Stomach (tissue), 9 donors: Measurements from ENCODE around the gene IQGAP2. TPM values are rescaled to one million over a fixed set of nuclear protein-coding genes. Genes with fewer than 3 reads are reported as not detected.

Experiments
- DNase-seq, 2 donors: peaks; one replicate each; pipeline versions ENCODE4 v3.0.0 to v3.0.0-alpha.2; 2013 to 2019
- H3K27ac ChIP-seq, 5 donors: fragments of 200-600 bp in 4 of 5; sonication (generic) in 4 of 5; one replicate each; pipeline ENCODE4 v1.5.1; 2013 to 2019; ENCODE audit warnings: mild to moderate bottlenecking in 1 of 5, moderate library complexity in 1 of 5
- H3K27me3 ChIP-seq, 3 donors: fragments of 200-600 bp; sonication (generic); one replicate each; pipeline ENCODE4 v1.5.1; 2017 to 2019; ENCODE audit warnings: mixed run types in 1 of 3
- H3K36me3 ChIP-seq, 4 donors: fragments of 200-600 bp; sonication (generic); 1 replicate in 3 of 4; 2 replicates in 1 of 4; pipeline ENCODE4 v1.5.1; 2016 to 2019
- H3K4me1 ChIP-seq, 4 donors: fragments of 200-600 bp; sonication (generic); one replicate each; pipeline ENCODE4 v1.5.1; 2016 to 2019
- H3K4me3 ChIP-seq, 4 donors: fragments of 200-600 bp; sonication (generic) in 3 of 4; one replicate each; pipeline ENCODE4 v1.5.1; 2016 to 2019; ENCODE audit warnings: mild to moderate bottlenecking in 1 of 4
- H3K9me3 ChIP-seq, 4 donors: fragments of 200-600 bp; sonication (generic); one replicate each; pipeline ENCODE4 v1.5.1; 2016 to 2019
- EP300 ChIP-seq: sonication (generic); formaldehyde crosslinking; IDR thresholded peaks from one replicate; pipeline ENCODE4 v1.6.1; 2017; ENCODE audit warnings: antibody characterized with exemption
- POLR2A ChIP-seq, 4 donors: fragments of 450-650 bp; IDR thresholded peaks; one replicate each; pipeline ENCODE4 v1.6.1; 2016; ENCODE audit warnings: antibody characterized with exemption in 4 of 4, control low read depth in 2 of 4, mild to moderate bottlenecking in 1 of 4, moderate library complexity in 1 of 4
- POLR2AphosphoS5 ChIP-seq, 3 donors: sonication (generic); formaldehyde crosslinking; IDR thresholded peaks; one replicate each; pipeline ENCODE4 v1.6.1; 2016; ENCODE audit warnings: antibody characterized with exemption in 3 of 3
- WGBS, 5 donors: extraction: QIAGEN DNeasy Blood & Tissue Kit in 3 of 5; methylation state at CpG; one replicate each; pipeline versions ENCODE4 v1.1.5 to v1.1.7; 2013 to 2018; 5-methylcytosine and 5-hydroxymethylcytosine counted together
- intact Hi-C: fragments of 100-400 bp; cut with DNase I; formaldehyde crosslinking; loops from one replicate; pipeline ENCODE4 v1.15.1; 2023; ENCODE audit warnings: low total_unique reads
- polyA plus RNA-seq, 3 donors: library from polyadenylated mRNA; stranded (reverse); fragments of 200-250 nt; gene quantifications; one replicate each; pipeline ENCODE4 v1.2.3, GENCODE V29; 2013
- total RNA-seq, 5 donors: library from RNA; depleted of rRNA; stranded (reverse); fragments of >200 nt; gene quantifications; one replicate each; pipeline versions ENCODE4 v1.1.0 to v1.2.3, GENCODE V29; 2014 to 2016
- TF ChIP-seq, protein P1 (sequence below), 7 experiments: fragments of 450-650 bp in 4 of 7; fragments of 200-600 bp in 3 of 7; sonication (generic) in 3 of 7; IDR thresholded peaks; one replicate each; pipeline ENCODE4 v1.5.1; 2016 to 2019; ENCODE audit warnings: antibody characterized with exemption in 7 of 7, control low read depth in 2 of 7, mild to moderate bottlenecking in 1 of 7
- donor health status: healthy with polysubstance abuse.
- donor health status: Bipolar disorder and iron deficiency.
- donor health status: healthy.

The IQGAP2 gene
- total and polyA plus RNA-seq, 8 donors = 11.5 to 122 (median 42.1) TPM

DNA sequence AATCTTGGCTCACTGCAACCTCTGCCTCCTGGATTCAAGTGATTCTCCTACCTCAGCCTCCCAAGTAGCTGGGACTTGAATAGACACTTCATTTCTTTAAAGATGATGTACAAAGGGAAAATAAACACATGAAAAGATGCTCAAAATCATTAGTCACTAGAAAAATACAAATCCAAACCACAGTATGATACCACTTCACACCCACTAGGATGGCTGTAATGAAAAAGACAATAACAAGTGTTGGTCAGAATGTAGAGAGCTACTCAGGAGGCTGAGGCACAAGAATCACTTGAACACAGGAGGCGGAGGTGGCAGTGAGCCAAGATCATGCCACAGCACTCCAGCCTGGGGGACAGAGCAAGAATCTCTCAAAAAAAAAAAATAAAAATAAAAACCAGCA lies 207.1 kb downstream of the IQGAP2 start:
- TF ChIP-seq EP300 (no peak), POLR2AphosphoS5 (IDR thresholded peaks at IDR 0.05) (no peak), POLR2A (IDR thresholded peaks at IDR 0.05) (no peak)
- TF ChIP-seq, protein P1, sequence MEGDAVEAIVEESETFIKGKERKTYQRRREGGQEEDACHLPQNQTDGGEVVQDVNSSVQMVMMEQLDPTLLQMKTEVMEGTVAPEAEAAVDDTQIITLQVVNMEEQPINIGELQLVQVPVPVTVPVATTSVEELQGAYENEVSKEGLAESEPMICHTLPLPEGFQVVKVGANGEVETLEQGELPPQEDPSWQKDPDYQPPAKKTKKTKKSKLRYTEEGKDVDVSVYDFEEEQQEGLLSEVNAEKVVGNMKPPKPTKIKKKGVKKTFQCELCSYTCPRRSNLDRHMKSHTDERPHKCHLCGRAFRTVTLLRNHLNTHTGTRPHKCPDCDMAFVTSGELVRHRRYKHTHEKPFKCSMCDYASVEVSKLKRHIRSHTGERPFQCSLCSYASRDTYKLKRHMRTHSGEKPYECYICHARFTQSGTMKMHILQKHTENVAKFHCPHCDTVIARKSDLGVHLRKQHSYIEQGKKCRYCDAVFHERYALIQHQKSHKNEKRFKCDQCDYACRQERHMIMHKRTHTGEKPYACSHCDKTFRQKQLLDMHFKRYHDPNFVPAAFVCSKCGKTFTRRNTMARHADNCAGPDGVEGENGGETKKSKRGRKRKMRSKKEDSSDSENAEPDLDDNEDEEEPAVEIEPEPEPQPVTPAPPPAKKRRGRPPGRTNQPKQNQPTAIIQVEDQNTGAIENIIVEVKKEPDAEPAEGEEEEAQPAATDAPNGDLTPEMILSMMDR (IDR thresholded peaks at IDR 0.05) = no peak
- H3K4me1 ChIP-seq = peaks cover 0 to 8% (median 0%) of the 10 kb centered on the region in 4 donors
- no peaks in the 10 kb centered on the region for H3K9me3 ChIP-seq
- H3K27me3 ChIP-seq = no peaks in the 10 kb centered on the region
- H3K27ac ChIP-seq = no peak overlapping the region
- H3K36me3 ChIP-seq = peaks cover 5 to 40% (median 33%) of the 10 kb centered on the region in 4 donors
- 82 to 97% (median 91%) methylated on average over 1 of the region's 1 CpG for WGBS, 5 donors
- intact Hi-C loops = no loop called here
- no peak overlapping the region for H3K4me3 ChIP-seq
- DNase-seq = no peak

DNA sequence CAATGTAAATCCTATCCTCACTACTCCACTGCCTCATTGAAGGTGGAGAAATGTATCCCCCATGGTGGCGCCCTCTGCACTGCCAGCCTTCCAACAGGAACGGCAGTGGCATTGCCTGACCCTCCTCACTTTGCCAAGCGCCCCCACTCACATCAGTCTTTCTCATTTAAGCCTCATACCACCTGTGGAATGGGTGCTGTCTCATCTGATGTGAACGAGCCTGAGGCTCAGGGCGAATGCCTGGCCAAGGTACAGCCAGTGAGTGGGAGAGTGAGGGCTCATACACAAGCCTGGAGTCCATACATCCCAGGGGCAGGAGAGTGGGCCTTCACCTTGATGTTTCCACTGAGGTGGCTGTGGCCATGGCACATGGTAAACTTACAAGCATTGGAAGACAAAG lies 209.9 kb downstream of the IQGAP2 start:
- Histone ChIP-seq H3K27me3 (no peaks in the 10 kb centered on the region), H3K4me3 (no peak overlapping the region), H3K27ac (no peak overlapping the region), H3K4me1 (peaks cover 0 to 5% (median 0%) of the 10 kb centered on the region in 4 donors), H3K9me3 (no peaks in the 10 kb centered on the region), H3K36me3 (peaks cover 5 to 36% (median 32%) of the 10 kb centered on the region in 4 donors)
- WGBS, 5 donors = 74 to 94% (median 78%) methylated on average over 5 of the region's 5 CpGs
- TF ChIP-seq, protein P1 (IDR thresholded peaks at IDR 0.05) = no peak
- TF ChIP-seq POLR2AphosphoS5 (IDR thresholded peaks at IDR 0.05) (no peak), EP300 (no peak), POLR2A (IDR thresholded peaks at IDR 0.05) (no peak)
- intact Hi-C loops = no loop called here
- DNase-seq = no peak

- no peaks in the 10 kb centered on the region for H3K4me1 ChIP-seq
- WGBS, 5 donors = 81 to 88% (median 86%) methylated on average over 2 of the region's 2 CpGs
- TF ChIP-seq POLR2A (IDR thresholded peaks at IDR 0.05) (no peak), POLR2AphosphoS5 (IDR thresholded peaks at IDR 0.05) (no peak), EP300 (no peak)
- TF ChIP-seq, protein P1 (IDR thresholded peaks at IDR 0.05) = no peak
- DNase-seq = no peak
- no peaks in the 10 kb centered on the region for H3K27me3 ChIP-seq
- intact Hi-C loops = no loop called here
- no peaks in the 10 kb centered on the region for H3K9me3 ChIP-seq
- no peak overlapping the region for H3K27ac ChIP-seq
- H3K36me3 ChIP-seq = peaks cover 5 to 42% (median 31%) of the 10 kb centered on the region in 4 donors
- no peak overlapping the region for H3K4me3 ChIP-seq
Measured at GRCh38 chr5:76615759-76616158, 212.7 kb downstream of the IQGAP2 start.

- no peak overlapping the region for H3K4me3 ChIP-seq
- whole genome bisulfite sequencing, 5 donors = 70 to 91% (median 88%) methylated on average over 2 of the region's 2 CpGs
- no peak overlapping the region for H3K27ac ChIP-seq
- peaks cover 5 to 37% (median 28%) of the 10 kb centered on the region in 4 donors for H3K36me3 ChIP-seq
- no peaks in the 10 kb centered on the region for H3K4me1 ChIP-seq
- TF ChIP-seq EP300 (no peak), POLR2A (IDR thresholded peaks at IDR 0.05) (no peak), POLR2AphosphoS5 (IDR thresholded peaks at IDR 0.05) (no peak)
- TF ChIP-seq, protein P1 (IDR thresholded peaks at IDR 0.05) = no peak
- intact Hi-C loops = no loop called here
- no peaks in the 10 kb centered on the region for H3K9me3 ChIP-seq
- H3K27me3 ChIP-seq = no peaks in the 10 kb centered on the region
- DNase-seq = no peak
Measured at GRCh38 chr5:76616206-76616605, 213.1 kb downstream of the IQGAP2 start.
